Measurements from ENCODE around the gene CARD11.

CARD11 gene

GRCh38 chr7:2906197-2906931, 137.3 kb downstream of the CARD11 start:
- Histone ChIP-seq H3K27me3 (ENCODE audit: insufficient read depth, low read depth) (no peaks in the 10 kb centered on the region), H3K79me2 (ENCODE audit: insufficient read depth, low read depth) (no peaks in the 10 kb centered on the region), H4K20me1 (ENCODE audit: insufficient read depth) (no peaks in the 10 kb centered on the region), H3K4me3 (IDR thresholded peaks at IDR 0.05; ENCODE audit: insufficient read depth, low read depth, low read length) (no peak overlapping the region), H2AFZ (ENCODE audit: low read depth) (no peak overlapping the region), H3K4me1 (ENCODE audit: low read depth, poor library complexity, severe bottlenecking) (peaks cover 18% of the 10 kb centered on the region), H3K27ac (no peak overlapping the region), H3K9ac (no peak overlapping the region), H3K36me3 (ENCODE audit: insufficient read depth) (no peaks in the 10 kb centered on the region), H3K4me2 (no peak overlapping the region)
- TF ChIP-seq CTCF (conservative IDR thresholded peaks at IDR 0.05; ENCODE audit: low read depth, low read length) = no peak

- Histone ChIP-seq H3K27me3 (ENCODE audit: insufficient read depth, low read depth) (no peaks in the 10 kb centered on the region), H2AFZ (ENCODE audit: low read depth) (no peak overlapping the region), H4K20me1 (ENCODE audit: insufficient read depth) (no peaks in the 10 kb centered on the region), H3K36me3 (ENCODE audit: insufficient read depth) (no peaks in the 10 kb centered on the region), H3K4me2 (no peak overlapping the region), H3K79me2 (ENCODE audit: insufficient read depth, low read depth) (no peaks in the 10 kb centered on the region), H3K4me1 (ENCODE audit: low read depth, poor library complexity, severe bottlenecking) (peaks cover 18% of the 10 kb centered on the region), H3K9ac (no peak overlapping the region), H3K4me3 (IDR thresholded peaks at IDR 0.05; ENCODE audit: insufficient read depth, low read depth, low read length) (no peak overlapping the region), H3K27ac (no peak overlapping the region)
- no peak for TF ChIP-seq CTCF (conservative IDR thresholded peaks at IDR 0.05; ENCODE audit: low read depth, low read length)
These were observed 138.2 kb downstream of the CARD11 start for GRCh38 chr7:2905500-2905899.

- Histone ChIP-seq H2AFZ (ENCODE audit: low read depth) (no peak overlapping the region), H3K4me1 (ENCODE audit: low read depth, poor library complexity, severe bottlenecking) (peaks cover 18% of the 10 kb centered on the region), H3K4me3 (IDR thresholded peaks at IDR 0.05; ENCODE audit: insufficient read depth, low read depth, low read length) (no peak overlapping the region), H3K79me2 (ENCODE audit: insufficient read depth, low read depth) (no peaks in the 10 kb centered on the region), H3K27me3 (ENCODE audit: insufficient read depth, low read depth) (no peaks in the 10 kb centered on the region), H3K9ac (no peak overlapping the region), H3K36me3 (ENCODE audit: insufficient read depth) (no peaks in the 10 kb centered on the region), H3K4me2 (no peak overlapping the region), H3K27ac (no peak overlapping the region), H4K20me1 (ENCODE audit: insufficient read depth) (no peaks in the 10 kb centered on the region)
- TF ChIP-seq CTCF (conservative IDR thresholded peaks at IDR 0.05; ENCODE audit: low read depth, low read length) = no peak
These were observed 138.6 kb downstream of the CARD11 start for GRCh38 chr7:2905027-2905426.

- Histone ChIP-seq H4K20me1 (ENCODE audit: insufficient read depth) (no peaks in the 10 kb centered on the region), H2AFZ (ENCODE audit: low read depth) (no peak overlapping the region), H3K27me3 (ENCODE audit: insufficient read depth, low read depth) (no peaks in the 10 kb centered on the region), H3K4me1 (ENCODE audit: low read depth, poor library complexity, severe bottlenecking) (peaks cover 18% of the 10 kb centered on the region), H3K9ac (no peak overlapping the region), H3K79me2 (ENCODE audit: insufficient read depth, low read depth) (no peaks in the 10 kb centered on the region), H3K4me3 (IDR thresholded peaks at IDR 0.05; ENCODE audit: insufficient read depth, low read depth, low read length) (no peak overlapping the region), H3K27ac (no peak overlapping the region), H3K4me2 (no peak overlapping the region), H3K36me3 (ENCODE audit: insufficient read depth) (no peaks in the 10 kb centered on the region)
- no peak for TF ChIP-seq CTCF (conservative IDR thresholded peaks at IDR 0.05; ENCODE audit: low read depth, low read length)
These were observed 139.5 kb downstream of the CARD11 start for GRCh38 chr7:2904202-2904601.

Measured in KMS-11 (cell line).